ENCODE measurements around the gene ALDH3B2.

Gene ALDH3B2

DNA sequence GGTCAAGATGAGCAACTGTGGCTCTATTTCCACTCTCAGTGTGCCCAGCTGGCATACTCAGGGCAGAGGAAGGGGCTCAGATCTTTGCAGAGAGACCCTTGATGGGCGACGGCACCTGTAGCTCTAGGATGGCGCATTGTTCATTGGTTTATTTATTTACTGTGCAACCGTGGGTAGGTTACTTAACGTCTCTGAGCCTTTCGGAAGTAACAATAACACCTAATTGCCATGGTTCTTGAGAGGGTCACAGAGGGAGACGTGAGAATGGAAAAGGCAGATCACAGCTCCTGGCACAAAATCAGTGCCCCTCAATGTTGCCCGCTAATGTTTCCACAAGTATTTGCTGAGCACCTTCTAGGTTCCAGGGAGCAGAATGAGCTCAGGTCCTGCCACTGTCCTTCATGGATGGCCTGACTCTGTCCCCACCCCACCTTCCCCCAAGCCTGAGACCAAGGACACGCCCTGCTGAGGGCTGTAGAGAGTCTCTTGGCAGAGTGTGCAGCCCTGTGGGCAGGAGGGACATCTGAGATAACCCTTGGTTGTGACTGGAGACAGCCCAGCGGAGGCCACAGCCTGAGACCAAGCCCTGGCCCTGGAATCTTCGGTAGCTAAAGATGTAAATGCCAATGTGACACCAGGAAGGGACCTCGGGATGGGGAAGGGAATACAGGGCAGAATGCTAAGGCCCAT, 780 bp upstream of the ALDH3B2 start:
- TF ChIP-seq SIN3A (IDR thresholded peaks at IDR 0.05; ENCODE audit: borderline replicate concordance, insufficient read depth, low read length) (no peak), TAF1 (IDR thresholded peaks at IDR 0.05; ENCODE audit: borderline replicate concordance, insufficient read depth, low read length) (no peak), POLR2AphosphoS5 (IDR thresholded peaks at IDR 0.05; ENCODE audit: low read depth, low read length) (no peak), FOXP2 (optimal IDR thresholded peaks at IDR 0.05; ENCODE audit: borderline replicate concordance, extremely low read depth, extremely low read length, insufficient read depth) (no peak)
- TF ChIP-seq, protein P1, sequence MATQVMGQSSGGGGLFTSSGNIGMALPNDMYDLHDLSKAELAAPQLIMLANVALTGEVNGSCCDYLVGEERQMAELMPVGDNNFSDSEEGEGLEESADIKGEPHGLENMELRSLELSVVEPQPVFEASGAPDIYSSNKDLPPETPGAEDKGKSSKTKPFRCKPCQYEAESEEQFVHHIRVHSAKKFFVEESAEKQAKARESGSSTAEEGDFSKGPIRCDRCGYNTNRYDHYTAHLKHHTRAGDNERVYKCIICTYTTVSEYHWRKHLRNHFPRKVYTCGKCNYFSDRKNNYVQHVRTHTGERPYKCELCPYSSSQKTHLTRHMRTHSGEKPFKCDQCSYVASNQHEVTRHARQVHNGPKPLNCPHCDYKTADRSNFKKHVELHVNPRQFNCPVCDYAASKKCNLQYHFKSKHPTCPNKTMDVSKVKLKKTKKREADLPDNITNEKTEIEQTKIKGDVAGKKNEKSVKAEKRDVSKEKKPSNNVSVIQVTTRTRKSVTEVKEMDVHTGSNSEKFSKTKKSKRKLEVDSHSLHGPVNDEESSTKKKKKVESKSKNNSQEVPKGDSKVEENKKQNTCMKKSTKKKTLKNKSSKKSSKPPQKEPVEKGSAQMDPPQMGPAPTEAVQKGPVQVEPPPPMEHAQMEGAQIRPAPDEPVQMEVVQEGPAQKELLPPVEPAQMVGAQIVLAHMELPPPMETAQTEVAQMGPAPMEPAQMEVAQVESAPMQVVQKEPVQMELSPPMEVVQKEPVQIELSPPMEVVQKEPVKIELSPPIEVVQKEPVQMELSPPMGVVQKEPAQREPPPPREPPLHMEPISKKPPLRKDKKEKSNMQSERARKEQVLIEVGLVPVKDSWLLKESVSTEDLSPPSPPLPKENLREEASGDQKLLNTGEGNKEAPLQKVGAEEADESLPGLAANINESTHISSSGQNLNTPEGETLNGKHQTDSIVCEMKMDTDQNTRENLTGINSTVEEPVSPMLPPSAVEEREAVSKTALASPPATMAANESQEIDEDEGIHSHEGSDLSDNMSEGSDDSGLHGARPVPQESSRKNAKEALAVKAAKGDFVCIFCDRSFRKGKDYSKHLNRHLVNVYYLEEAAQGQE (IDR thresholded peaks at IDR 0.05; ENCODE audit: insufficient read depth in 1 of 2, low read depth in 2 of 2, low read length in 2 of 2): no peak

- TF ChIP-seq, protein P1 (IDR thresholded peaks at IDR 0.05; ENCODE audit: insufficient read depth in 1 of 2, low read depth in 2 of 2, low read length in 2 of 2): no peak
- TF ChIP-seq TAF1 (IDR thresholded peaks at IDR 0.05; ENCODE audit: borderline replicate concordance, insufficient read depth, low read length) (no peak), FOXP2 (optimal IDR thresholded peaks at IDR 0.05; ENCODE audit: borderline replicate concordance, extremely low read depth, extremely low read length, insufficient read depth) (no peak), SIN3A (IDR thresholded peaks at IDR 0.05; ENCODE audit: borderline replicate concordance, insufficient read depth, low read length) (no peak), POLR2AphosphoS5 (IDR thresholded peaks at IDR 0.05; ENCODE audit: low read depth, low read length) (no peak)
Measured at GRCh38 chr11:67673902-67674301, 521 bp downstream of the ALDH3B2 start.

DNA sequence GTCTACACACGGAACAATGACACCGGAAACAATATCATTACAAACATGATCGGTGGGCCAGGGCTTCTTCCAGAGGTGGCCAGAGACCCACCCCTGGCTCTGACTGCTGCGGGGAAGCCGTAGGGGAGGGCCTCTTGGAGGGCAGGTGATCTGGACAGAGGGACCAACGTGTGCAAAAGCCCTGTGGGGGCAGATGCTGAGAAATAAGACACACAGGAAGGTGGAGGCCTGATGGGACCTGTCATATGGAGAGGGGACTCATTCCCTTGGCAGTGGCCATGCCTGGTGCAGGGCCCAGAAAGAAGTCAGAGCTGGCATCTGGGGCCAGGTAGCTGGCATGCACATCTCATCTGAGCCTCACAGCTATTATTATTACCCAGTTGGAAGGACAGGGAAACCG, 1.1 kb downstream of the ALDH3B2 start:
- TF ChIP-seq POLR2AphosphoS5 (IDR thresholded peaks at IDR 0.05; ENCODE audit: low read depth, low read length): no peak
- TF ChIP-seq FOXP2 (optimal IDR thresholded peaks at IDR 0.05; ENCODE audit: borderline replicate concordance, extremely low read depth, extremely low read length, insufficient read depth): no peak
- TF ChIP-seq, protein P1 (IDR thresholded peaks at IDR 0.05; ENCODE audit: insufficient read depth in 1 of 2, low read depth in 2 of 2, low read length in 2 of 2): no peak
- TF ChIP-seq TAF1 (IDR thresholded peaks at IDR 0.05; ENCODE audit: borderline replicate concordance, insufficient read depth, low read length): no peak
- no peak for TF ChIP-seq SIN3A (IDR thresholded peaks at IDR 0.05; ENCODE audit: borderline replicate concordance, insufficient read depth, low read length)

DNA sequence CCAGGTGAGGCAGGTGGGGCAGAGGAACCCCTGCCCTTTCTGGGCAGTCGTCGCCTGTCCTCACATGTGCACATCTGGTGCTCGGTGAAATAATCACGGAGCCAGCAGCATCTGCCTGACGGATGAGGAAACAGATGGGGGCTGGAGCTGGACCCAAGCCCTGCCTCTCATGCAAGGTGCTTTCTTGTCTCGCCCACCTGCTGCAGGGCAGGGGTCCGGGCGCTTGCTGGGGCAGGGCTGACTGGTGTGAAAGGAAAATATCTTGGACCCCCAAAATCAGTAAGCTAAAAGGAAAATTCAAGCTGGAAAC, 3.3 kb downstream of the ALDH3B2 start:
- TF ChIP-seq TAF1 (IDR thresholded peaks at IDR 0.05; ENCODE audit: borderline replicate concordance, insufficient read depth, low read length) (no peak), FOXP2 (optimal IDR thresholded peaks at IDR 0.05; ENCODE audit: borderline replicate concordance, extremely low read depth, extremely low read length, insufficient read depth) (no peak), POLR2AphosphoS5 (IDR thresholded peaks at IDR 0.05; ENCODE audit: low read depth, low read length) (no peak), SIN3A (IDR thresholded peaks at IDR 0.05; ENCODE audit: borderline replicate concordance, insufficient read depth, low read length) (no peak)
- TF ChIP-seq, protein P1 (IDR thresholded peaks at IDR 0.05; ENCODE audit: insufficient read depth in 1 of 2, low read depth in 2 of 2, low read length in 2 of 2): no peak

All from PFSK-1 (cell line).